ENCODE data around the gene APCDD1.
A peak's percentile ranks its signal among the peaks of the same experiment; 100 is the strongest.
"Not testable (repeated sequence)": the region's sequence is repeated elsewhere in the genome, so short reads cannot be mapped to it uniquely, and the experiment has no call there.

APCDD1 gene

DNA sequence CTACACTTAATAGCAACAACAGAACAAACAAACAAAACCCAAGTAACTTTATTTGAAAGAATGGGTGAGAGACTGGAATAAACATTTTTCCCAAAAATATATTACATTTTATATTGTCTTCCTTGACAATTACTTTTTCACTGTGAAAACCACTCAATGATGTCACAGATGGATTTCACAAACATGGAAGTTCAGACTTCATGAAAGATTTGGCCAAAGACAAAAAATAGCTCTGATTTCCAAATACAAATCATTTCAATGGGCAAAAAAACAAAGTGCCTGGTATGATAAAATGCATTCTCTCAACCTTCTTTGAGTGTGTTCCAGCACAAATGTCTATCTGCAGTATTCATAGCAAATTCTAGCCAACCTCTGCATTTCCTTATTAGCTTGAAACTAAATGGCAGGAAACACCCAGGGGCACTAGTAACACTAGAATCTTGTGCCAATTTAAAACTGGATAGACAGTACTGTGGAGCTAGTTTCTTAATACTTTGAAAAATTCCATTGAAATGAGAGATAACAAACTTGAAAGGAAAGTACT is 42.8 kb downstream of the APCDD1 start:
- FAIRE-seq: no peak

GRCh38 chr18:10499230-10499629 is 44.8 kb downstream of the APCDD1 start:
- FAIRE-seq: no peak

DNA sequence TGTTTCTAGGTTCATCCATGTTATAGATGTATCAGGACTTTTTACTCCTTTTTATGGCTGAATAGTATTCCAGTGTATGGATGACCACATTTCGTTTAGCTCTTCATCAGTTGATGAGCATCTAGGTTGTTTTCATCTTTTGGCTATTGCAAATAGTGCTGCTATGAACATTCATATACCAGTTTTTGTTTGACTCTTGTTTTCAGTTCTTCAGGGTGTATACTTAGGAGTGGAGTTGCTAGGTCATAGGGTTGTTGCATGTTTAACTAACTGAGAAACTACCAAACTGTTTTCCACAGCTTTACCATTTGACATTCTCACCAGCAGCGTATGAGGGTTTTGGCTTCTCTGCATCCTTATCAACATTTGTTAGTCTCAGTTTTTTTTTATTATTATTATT is 45.6 kb downstream of the APCDD1 start:
- no peak for FAIRE-seq

DNA sequence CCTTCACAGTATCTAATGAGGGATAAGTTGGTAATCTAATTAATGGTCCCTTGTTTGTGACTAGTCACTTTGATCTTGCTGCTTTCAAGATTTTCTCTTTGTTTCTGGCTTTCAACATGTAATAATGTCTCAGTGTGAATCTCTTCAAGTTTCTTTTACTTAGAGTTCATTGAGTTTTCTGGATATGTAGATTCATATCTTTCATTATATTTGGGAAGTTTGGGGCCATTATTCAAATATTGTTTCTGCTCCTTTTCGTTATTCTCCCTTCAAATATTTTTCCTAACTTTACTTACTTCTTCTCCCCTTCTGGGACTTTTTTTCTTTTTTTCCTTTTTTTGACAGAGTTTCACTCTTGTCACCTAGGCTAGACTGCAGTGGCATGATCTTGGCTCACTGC is 50.3 kb downstream of the APCDD1 start:
- no peak for FAIRE-seq

DNA sequence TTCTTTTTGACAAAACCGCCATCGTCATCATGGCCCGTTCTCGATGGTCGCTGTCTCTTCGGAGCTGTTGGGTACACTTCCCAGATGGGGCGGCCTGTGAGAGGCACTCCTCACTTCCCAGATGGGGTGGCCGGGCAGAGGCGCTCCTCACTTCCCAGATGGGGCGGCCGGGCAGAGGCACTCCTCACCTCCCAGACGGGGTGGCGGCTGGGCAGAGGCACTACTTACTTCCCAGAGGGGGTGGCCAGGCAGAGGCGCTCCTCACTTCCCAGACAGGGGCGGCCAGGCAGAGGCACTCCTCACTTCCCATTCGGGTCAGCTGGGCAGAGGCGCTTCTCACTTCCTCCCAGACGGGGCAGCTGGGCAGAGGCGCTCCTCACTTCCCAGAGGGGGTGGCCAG is 51.5 kb downstream of the APCDD1 start:
- not testable (repeated sequence) for FAIRE-seq

GRCh38 chr18:10508591-10508990 is 54.2 kb downstream of the APCDD1 start:
- FAIRE-seq: no peak

GRCh38 chr18:10511236-10511635 is 56.8 kb downstream of the APCDD1 start:
- no peak for FAIRE-seq

- FAIRE-seq: no peak
Observed at GRCh38 chr18:10514082-10514481, 59.6 kb downstream of the APCDD1 start.

- no peak for FAIRE-seq
Observed at GRCh38 chr18:10514601-10515000, 60.2 kb downstream of the APCDD1 start.

- no peak for FAIRE-seq
Observed at GRCh38 chr18:10515456-10515855, 61.0 kb downstream of the APCDD1 start.

DNA sequence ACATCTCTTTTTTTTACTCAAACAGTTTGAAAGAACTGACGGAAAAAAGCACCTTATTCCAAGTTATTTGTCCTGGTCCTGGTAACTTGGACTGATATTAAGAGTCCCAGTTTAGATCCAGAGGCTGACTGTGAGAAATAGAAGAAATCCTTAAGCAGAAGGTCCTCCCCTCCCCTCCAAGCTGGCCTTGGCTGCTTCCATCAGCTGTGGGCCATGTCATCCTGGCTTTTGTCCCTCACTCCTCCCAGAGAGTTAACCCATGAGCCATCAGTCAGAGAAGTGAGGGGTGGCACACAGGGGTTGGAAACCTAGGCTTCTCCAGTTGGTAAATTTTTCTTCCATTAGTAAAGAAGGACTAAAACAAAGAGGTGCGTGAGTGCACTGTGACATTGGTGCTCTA is 61.6 kb downstream of the APCDD1 start:
- no peak for FAIRE-seq

DNA sequence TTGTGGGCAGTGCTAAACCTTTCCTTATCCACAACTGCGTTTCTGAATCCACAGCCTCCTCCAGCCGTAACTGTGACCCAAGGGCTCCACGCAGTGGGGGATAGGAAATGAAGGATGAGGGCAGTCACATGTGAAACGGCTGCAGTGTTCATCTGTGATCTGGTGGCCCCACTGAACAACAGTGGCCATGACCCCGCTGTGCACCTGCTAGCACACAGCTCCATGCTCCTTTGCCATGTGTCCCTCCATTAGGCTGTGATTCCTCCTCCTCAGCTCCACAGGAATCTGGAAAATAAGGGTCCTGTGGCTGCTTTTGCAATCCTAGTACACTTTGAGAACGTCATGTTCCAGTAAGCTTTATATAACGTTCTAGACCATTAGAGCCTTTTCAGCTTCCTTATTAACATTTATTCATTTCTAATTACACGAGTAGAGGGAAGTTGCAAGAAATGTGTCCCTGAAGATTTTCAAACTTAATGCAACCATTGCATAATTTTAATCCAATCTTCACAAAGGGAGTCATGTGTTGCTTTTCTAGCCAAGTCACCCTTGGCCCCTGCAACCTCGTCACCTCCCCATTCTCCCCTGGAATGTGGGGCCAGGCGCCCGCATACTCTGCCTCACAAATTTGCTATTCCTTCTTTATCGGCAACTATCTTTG is 64.3 kb downstream of the APCDD1 start:
- FAIRE-seq: no peak

DNA sequence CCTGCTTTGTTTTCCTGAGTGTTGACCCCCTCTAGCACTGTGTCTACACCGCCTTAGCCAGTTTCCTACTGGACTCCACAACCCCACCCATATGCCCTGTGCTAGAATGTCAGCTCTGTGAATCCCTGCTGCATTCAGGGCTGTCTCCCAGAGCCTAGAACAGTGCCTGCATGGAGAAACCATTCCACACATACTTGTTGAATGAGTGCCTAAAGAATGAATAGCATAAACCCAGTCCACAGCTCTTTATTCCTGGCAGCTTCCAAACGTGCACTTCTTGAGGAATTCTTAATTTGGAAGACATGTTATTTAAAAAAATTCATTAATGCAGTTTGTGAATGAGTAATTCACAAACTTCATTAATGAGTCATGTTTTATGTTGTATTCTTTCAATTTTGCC is 64.9 kb downstream of the APCDD1 start:
- FAIRE-seq: no peak

DNA sequence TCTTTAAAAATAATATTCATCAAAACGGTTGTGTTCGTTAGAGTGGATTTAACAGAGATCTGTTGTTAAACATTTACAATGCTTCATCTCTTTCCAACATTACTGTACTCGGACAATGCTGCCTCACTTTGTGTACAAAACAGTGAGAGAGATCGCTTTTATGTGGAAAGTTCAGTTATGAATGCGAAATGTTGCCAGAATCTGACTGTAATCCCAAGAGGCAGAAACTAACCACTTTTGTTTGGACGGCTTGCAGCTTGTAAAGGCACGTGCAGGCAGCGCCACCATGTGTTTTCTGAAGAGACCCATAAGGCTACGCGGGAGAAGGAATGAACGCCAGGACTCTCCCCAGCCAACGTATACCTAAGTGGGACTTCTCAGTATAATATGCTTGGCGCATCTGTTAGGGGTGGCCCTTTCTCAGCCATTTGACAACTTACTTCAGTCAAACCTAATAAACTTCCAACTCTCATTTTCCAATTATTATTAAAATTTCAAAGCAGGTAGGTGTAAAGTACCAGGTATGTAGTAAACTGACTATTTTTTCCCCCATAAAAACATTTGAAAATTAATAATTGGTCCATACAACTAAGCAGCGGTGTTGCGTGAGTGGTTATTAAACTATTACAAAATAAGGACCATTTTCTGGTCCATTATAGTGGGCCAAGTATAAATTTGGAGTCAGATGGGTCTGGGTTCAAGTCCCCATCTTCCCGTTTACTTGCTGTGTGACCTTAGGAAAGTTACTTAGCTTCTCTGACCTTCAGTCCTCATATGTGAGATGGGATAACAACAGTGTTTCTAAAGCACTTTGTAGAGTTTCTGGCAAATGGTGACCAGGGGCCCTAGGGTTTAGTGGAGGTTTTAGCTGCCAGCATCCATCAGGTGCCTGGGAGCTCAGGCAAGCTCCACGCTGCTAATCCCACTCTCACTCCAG is 65.8 kb downstream of the APCDD1 start:
- FAIRE-seq: peak; percentile 47

GRCh38 chr18:10521566-10521965 is 67.1 kb downstream of the APCDD1 start:
- no peak for FAIRE-seq

DNA sequence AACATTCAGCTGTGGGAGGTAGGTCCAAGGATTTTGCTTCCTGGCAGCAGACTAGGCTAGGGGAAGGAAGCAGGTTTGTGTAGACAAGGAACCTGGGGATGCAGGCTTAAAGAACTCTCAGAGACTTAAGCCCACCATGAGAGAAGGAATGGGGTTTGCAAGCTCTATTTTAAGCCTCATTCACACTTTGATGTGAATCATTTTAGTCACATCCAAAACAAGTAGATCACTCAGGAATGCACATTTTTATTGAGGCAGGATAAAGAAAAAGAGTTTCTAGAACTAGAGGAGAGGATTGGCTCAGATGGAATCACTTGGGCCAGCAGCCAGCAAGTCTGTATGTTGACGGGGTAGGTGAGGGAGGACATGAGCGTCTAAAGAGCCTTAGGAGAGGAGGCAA is 68.1 kb downstream of the APCDD1 start:
- FAIRE-seq: no peak

GRCh38 chr18:10523544-10523943 is 69.1 kb downstream of the APCDD1 start:
- FAIRE-seq: no peak

DNA sequence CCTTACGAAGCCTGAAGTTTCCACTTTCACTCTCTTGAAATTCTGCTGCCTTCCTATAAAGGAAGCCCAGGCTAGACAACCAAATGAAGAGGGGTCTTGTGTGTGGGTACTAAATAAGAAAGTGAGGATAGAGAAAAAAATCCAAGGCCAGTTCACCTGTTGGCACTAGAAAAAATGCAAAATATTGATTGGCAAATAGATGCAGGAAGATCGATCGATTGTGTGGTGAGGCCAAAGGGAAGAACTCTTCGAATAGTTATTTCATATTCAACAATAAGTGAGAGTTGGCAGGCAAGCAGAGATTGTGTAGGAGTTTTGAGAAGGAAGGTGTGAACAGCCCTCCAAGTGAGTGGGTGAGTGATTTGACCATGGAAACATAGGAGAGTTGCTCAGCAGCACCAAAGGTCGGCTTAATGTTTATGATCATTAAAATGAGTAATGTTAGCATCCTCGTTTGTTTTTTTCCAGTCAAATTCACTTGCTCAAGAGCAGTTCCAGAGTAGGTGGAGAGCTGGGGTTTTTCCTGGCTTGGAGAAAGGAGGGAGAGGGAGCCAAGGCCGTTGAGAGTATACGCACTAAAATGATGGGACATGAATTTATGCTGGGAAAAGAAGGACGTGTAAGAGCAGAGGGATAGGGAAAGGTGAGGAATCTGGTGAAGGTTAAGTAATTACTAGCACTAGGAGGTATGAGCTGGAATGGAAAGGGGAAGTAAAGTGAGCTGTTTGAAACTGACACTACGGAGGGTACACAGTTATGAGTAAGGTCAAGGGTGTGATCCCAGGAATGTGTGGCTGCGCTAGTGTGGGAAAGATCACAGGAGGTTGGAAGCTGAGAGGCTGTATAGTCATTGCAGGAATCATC is 70.3 kb downstream of the APCDD1 start:
- FAIRE-seq: no peak

GRCh38 chr18:10525371-10525691 is 70.9 kb downstream of the APCDD1 start:
- FAIRE-seq: no peak

- FAIRE-seq: peak; percentile 59
Observed at GRCh38 chr18:10525697-10526560, 71.5 kb downstream of the APCDD1 start, which contains the start of gene NAPG. TSS of gene NAPG (plus strand) at chr18:10526027. CDS start at chr18:10526103, 76 bp downstream.

DNA sequence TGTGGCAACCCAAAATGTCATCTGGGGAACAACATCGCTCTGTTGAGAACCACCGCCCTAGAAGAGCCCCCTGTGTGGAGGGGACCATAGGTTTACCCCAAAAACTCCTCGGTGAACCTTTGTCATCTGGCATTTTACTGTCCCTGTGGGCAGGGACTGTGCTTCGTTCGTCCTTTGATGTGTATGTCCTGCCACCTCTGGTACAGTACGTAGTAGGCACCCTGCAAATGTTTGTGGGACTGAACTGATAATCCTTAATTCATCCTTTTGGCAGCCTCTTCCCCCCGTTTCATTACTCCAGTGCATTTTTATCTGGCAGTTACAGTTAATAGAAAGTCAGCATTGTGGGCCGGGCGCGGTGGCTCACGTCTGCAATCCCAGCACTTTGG is 72.1 kb downstream of the APCDD1 start:
- FAIRE-seq: no peak

- no peak for FAIRE-seq
Observed at GRCh38 chr18:10528439-10528838, 74.0 kb downstream of the APCDD1 start.

Measured in A204.1 (cell line).